ENCODE results near the gene HAUS3.
A peak's percentile ranks its signal among the peaks of the same experiment; 100 is the strongest.

The HAUS3 gene

DNA sequence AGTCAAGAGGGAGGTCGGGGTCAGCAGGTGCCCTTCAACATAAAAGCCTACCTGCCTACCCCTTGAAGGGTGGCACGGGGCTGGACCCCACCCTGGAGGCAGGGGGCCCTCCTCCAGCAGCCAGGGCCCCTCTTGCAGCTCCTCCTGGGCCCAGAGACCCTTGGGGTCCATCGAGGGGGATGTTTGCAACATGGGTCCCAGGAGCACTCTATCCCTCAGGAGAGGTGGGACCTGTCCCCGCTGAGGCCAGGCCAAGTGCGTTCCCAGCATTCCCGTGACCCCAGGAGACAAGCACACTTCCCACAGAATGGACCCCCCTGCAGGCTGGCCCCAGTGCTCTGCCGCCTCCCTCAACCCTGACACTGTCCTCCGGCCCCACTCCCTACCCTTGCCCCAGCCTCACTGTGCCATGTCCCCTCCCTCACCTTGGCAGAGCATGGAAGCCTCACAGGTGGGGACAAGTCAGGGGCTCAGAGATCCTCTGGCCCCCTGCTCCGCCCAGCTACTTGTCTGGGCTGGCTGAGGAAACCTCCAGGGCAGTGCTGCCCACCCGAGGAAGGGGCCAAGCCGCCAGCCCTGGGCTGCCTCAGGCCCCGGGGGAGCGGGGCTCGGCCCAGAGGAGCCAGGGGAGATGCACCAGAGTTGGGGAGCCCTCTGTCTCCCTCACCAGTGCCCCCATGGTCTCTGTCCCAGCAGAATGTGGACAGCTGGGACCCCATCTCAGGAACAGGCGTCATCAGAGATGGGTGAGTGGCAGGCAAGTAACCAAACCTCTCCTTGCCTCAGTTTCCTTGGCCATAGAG is 17.8 kb upstream of the HAUS3 start:
- Histone ChIP-seq H3K27me3 (ENCODE audit: control insufficient read depth, insufficient read depth, low read length) (no peaks in the 10 kb centered on the region), H3K9ac (ENCODE audit: low read depth, low read length) (peak overlapping the region; percentile 95), H3K4me2 (ENCODE audit: low read length) (peak overlapping the region; percentile 100), H3K4me3 (ENCODE audit: low read length) (peak overlapping the region; percentile 95), H3K4me1 (ENCODE audit: control insufficient read depth, insufficient read depth, low read length) (peaks cover 62% of the 10 kb centered on the region), H3K36me3 (ENCODE audit: insufficient read depth, low read length) (peaks cover 42% of the 10 kb centered on the region), H3K9me3 (replicated peaks; ENCODE audit: low read length) (no peaks in the 10 kb centered on the region)

DNA sequence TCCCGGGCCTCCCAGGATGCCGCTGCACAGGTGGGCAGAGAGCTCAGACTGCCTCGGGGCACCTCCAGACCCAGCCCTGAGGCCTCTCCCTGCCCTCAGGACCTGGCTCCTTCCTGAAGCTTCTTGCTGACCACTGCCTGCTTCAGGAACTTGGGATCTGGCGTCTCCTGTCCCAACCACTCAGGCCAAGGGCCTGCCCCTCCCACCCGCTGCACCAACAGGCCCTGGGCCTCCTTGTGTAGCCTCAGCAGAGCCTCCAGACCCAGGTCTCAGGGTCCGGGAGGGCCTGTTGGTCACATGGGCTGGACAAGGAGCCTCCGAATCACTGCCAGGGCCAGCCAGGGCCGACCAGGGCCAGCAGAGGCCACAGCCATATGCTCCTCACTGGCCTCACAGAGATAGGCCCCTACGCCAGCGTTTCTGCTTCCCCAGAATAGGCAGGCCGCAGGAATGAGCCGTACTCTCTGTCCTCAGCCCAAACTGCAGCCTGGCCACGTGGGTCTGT is 17.2 kb upstream of the HAUS3 start:
- H3K9ac ChIP-seq (ENCODE audit: low read depth, low read length) = peak overlapping the region; percentile 95
- H3K4me3 ChIP-seq (ENCODE audit: low read length) = peak overlapping the region; percentile 95
- H3K4me2 ChIP-seq (ENCODE audit: low read length) = peak overlapping the region; percentile 100
- peaks cover 62% of the 10 kb centered on the region for H3K4me1 ChIP-seq (ENCODE audit: control insufficient read depth, insufficient read depth, low read length)
- H3K9me3 ChIP-seq (replicated peaks; ENCODE audit: low read length) = no peaks in the 10 kb centered on the region
- no peaks in the 10 kb centered on the region for H3K27me3 ChIP-seq (ENCODE audit: control insufficient read depth, insufficient read depth, low read length)
- peaks cover 49% of the 10 kb centered on the region for H3K36me3 ChIP-seq (ENCODE audit: insufficient read depth, low read length)

DNA sequence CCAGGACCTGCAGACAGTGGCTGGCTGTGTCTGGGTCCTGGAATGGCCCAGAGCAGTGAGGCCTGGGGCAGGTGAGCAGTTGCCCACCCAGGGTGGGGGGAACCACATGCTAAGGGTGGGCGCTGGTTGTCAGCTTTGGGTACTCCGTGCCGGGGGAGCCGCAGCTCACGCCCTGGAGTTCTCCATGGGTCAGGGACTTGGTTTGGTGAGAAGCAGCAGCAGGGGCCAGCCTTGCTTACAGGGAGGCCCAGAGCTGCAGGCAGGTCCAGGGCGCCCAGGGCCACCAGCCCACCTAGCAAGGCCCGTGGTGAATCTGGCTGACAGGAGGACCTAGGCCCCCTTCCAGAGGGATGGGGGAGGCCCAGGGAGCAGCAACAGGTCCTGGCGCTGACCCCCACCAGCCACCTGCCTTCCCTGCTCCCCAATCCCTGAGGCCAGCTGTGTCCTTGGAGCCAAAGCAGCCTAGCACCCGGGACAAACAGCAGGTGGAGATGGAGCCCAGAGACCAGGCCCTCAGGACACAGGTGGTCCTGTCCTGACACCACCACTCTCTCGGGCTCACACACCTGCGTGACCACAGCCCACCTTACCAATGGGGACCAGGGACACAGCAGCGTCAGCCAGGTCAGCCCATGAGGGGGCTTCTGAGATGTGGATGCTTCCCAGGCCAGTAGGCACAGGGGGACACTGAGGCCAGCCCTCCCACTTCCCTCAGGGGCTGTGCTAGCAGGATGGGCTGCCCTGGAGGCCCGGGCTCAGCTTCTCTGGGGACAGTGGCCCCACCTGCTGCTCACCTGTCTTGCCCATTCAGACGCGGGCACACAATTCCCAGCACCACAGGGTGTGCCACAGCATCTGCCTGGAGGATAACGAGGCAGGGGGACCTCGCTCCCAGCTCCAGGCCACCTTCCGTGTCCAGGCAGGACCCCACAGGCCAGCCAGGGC is 16.4 kb upstream of the HAUS3 start:
- H3K4me2 ChIP-seq (ENCODE audit: low read length) = peak overlapping the region; percentile 100
- peaks cover 62% of the 10 kb centered on the region for H3K4me1 ChIP-seq (ENCODE audit: control insufficient read depth, insufficient read depth, low read length)
- H3K9me3 ChIP-seq (replicated peaks; ENCODE audit: low read length) = no peaks in the 10 kb centered on the region
- H3K27me3 ChIP-seq (ENCODE audit: control insufficient read depth, insufficient read depth, low read length) = no peaks in the 10 kb centered on the region
- peaks cover 56% of the 10 kb centered on the region for H3K36me3 ChIP-seq (ENCODE audit: insufficient read depth, low read length)
- H3K4me3 ChIP-seq (ENCODE audit: low read length) = peak overlapping the region; percentile 95
- H3K9ac ChIP-seq (ENCODE audit: low read depth, low read length) = peak overlapping the region; percentile 36

DNA sequence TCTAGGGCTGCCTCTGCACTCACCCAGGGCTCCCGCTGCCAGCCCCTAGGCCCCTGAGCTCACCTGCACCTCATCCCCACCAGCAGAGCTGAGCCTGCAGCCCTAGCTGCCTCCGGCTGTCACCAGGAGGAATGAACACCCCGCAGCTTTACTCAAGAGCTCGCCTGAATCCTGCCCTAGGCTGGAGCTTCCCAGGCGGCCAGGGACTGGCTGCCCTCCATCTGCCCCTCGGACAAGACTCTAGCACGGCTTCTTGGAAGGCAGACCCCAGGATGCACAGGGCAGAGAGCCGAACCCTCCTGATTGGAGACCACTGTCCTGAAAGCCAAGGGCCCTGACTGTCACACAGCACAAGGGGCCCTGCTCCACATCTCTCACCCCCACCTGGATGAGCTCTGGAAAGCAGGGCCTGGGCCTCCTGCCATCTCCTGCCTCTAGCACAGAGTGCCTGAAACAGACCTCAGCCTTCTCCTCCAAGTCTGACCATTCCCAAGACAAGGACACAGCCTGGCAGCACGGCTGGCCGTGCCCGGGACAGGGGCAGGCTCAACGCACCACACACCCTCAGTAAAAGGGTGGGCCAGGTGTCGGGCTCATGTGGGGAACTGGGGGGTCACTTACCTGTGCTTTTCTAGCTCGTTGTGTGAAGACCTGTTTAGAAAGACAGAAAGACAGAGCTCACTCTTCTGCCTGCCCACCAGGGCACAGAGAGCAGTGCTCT is 15.6 kb upstream of the HAUS3 start:
- Histone ChIP-seq H3K9me3 (replicated peaks; ENCODE audit: low read length) (no peaks in the 10 kb centered on the region), H3K9ac (ENCODE audit: low read depth, low read length) (peak overlapping the region; percentile 53), H3K4me2 (ENCODE audit: low read length) (peak overlapping the region; percentile 76), H3K4me1 (ENCODE audit: control insufficient read depth, insufficient read depth, low read length) (peaks cover 57% of the 10 kb centered on the region), H3K4me3 (ENCODE audit: low read length) (peak overlapping the region; percentile 55), H3K27me3 (ENCODE audit: control insufficient read depth, insufficient read depth, low read length) (no peaks in the 10 kb centered on the region), H3K36me3 (ENCODE audit: insufficient read depth, low read length) (peaks cover 63% of the 10 kb centered on the region)

DNA sequence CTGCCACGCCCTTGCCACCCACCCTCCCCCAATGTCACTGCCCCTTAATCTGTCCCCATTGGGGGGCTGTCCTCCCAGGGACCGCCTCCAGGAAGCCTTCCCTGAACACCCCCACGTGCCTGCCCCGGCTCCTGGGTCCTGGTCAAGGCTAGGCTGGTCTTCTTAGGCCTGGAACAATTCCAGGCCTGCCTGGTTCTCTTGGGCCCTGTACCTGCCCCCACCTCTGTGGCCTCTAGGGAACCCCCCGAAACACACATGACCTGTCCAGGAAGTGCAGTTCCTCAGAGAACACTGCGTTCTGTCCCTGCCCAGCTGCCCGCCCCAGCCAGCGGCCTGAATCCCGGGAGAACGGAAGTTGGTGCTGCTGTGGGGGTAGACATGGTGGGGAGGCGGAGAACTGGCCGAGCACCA is 14.9 kb upstream of the HAUS3 start:
- Histone ChIP-seq H3K9ac (ENCODE audit: low read depth, low read length) (peak overlapping the region; percentile 53), H3K27me3 (ENCODE audit: control insufficient read depth, insufficient read depth, low read length) (no peaks in the 10 kb centered on the region), H3K36me3 (ENCODE audit: insufficient read depth, low read length) (peaks cover 69% of the 10 kb centered on the region), H3K4me1 (ENCODE audit: control insufficient read depth, insufficient read depth, low read length) (peaks cover 57% of the 10 kb centered on the region), H3K9me3 (replicated peaks; ENCODE audit: low read length) (no peaks in the 10 kb centered on the region), H3K4me2 (ENCODE audit: low read length) (peak overlapping the region; percentile 76), H3K4me3 (ENCODE audit: low read length) (peak overlapping the region; percentile 55)

DNA sequence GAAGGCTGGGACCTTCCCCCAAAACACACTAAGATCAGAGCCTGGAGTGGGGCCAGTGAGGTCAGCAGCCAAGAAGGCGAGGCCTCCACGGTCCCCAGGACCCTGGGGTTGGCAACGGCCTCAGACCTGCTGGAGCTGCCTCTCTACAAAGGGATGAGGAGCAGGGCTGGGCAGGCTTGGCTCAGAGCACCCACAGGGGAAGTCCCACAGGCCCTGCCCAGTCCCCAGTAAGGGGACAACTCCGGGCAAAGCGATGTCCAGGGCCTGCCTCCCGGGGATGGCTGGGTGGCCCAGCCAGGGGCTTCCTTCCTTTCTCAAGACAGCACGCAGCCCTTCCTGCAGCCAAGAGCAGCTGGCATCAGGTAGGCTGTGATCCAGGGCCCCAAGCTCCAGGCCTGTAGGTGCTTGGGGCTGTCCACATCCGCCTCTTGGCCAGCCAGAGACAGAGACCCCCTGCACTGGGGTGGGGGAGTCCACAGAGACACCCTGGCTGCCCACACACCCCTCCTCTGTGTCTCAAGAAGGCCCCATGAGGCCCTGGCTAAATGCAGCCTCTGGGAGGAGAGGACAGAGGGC is 14.3 kb upstream of the HAUS3 start:
- Histone ChIP-seq H3K36me3 (ENCODE audit: insufficient read depth, low read length) (peaks cover 74% of the 10 kb centered on the region), H3K9ac (ENCODE audit: low read depth, low read length) (peak overlapping the region; percentile 53), H3K4me1 (ENCODE audit: control insufficient read depth, insufficient read depth, low read length) (peaks cover 57% of the 10 kb centered on the region), H3K9me3 (replicated peaks; ENCODE audit: low read length) (no peaks in the 10 kb centered on the region), H3K27me3 (ENCODE audit: control insufficient read depth, insufficient read depth, low read length) (no peaks in the 10 kb centered on the region), H3K4me2 (ENCODE audit: low read length) (peak overlapping the region; percentile 76), H3K4me3 (ENCODE audit: low read length) (peak overlapping the region; percentile 55)

DNA sequence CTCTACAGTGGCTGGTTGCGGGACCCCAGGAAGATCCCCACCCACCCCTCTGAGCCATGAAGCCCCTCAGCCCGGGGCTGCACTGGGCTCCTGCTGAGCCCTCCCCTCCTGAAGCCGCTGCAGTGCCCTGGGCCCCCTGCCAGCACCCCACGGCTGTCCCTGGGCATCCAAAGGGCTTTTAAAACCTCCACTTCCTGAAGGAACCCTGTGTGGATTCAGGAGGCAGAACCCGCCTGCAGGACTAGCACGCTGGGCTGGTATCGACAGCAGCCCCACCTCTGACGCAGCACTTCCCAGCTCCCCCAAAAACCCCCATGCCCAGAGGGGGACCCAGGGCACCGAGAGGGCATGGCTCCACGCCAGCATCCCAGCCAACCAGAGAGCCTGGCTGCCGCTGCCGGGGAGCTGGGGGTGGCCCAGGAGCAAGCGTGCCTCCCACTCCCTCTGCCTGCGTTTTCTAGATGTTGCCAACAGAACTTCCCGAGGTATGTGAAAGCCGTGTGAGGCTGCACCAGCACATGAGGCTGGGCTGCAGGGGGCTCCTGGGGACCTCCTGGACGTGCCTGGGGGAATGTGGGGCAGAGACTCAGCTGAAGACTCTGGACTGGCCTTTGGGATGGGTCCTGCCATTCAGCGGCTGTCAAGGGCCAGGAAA is 13.7 kb upstream of the HAUS3 start:
- Histone ChIP-seq H3K4me2 (ENCODE audit: low read length) (peak overlapping the region; percentile 76), H3K4me3 (ENCODE audit: low read length) (peak overlapping the region; percentile 55), H3K36me3 (ENCODE audit: insufficient read depth, low read length) (peaks cover 78% of the 10 kb centered on the region), H3K9ac (ENCODE audit: low read depth, low read length) (peak overlapping the region; percentile 53), H3K27me3 (ENCODE audit: control insufficient read depth, insufficient read depth, low read length) (no peaks in the 10 kb centered on the region), H3K9me3 (replicated peaks; ENCODE audit: low read length) (no peaks in the 10 kb centered on the region), H3K4me1 (ENCODE audit: control insufficient read depth, insufficient read depth, low read length) (peaks cover 56% of the 10 kb centered on the region)

DNA sequence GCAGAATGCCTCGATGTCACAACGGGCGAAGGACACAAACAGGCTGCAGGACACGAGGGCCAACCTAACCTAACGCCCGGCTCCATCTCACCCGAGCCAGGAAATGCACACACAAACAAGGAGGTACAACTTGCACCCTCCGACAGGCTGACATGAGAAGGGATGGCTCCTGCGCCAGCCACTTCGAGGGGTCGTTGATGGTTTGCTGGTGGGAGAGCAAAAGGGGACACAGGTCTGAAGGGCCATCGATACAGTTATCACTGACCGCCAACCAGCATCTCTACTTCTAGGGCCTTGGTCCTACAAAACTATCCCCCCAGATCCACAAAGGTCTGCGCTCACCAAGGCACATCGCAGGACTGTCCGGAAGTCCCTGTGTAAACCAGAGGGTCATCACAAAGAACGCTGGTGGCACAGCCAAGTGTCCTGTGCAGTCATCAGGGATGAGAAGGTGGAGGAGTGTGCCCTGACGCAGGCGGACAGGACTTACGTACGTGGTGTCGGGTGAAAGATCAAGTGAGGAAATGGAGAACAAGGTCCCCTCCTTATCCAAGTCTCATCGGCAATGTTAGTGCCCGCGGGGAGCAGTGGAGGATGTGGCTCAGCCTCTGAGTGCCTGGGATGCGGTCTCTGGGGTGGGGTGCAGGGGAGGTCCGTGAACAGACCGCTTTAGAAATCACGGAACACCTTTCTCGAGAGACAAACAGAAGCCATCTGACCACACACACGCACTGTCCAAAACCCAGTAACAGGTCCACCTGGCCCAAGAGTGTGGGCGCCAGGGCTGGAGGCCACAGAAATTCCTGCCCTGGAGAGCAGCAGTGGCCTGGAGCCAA is 13.0 kb upstream of the HAUS3 start:
- H3K36me3 ChIP-seq (ENCODE audit: insufficient read depth, low read length) = peaks cover 78% of the 10 kb centered on the region
- H3K4me1 ChIP-seq (ENCODE audit: control insufficient read depth, insufficient read depth, low read length) = peaks cover 48% of the 10 kb centered on the region

DNA sequence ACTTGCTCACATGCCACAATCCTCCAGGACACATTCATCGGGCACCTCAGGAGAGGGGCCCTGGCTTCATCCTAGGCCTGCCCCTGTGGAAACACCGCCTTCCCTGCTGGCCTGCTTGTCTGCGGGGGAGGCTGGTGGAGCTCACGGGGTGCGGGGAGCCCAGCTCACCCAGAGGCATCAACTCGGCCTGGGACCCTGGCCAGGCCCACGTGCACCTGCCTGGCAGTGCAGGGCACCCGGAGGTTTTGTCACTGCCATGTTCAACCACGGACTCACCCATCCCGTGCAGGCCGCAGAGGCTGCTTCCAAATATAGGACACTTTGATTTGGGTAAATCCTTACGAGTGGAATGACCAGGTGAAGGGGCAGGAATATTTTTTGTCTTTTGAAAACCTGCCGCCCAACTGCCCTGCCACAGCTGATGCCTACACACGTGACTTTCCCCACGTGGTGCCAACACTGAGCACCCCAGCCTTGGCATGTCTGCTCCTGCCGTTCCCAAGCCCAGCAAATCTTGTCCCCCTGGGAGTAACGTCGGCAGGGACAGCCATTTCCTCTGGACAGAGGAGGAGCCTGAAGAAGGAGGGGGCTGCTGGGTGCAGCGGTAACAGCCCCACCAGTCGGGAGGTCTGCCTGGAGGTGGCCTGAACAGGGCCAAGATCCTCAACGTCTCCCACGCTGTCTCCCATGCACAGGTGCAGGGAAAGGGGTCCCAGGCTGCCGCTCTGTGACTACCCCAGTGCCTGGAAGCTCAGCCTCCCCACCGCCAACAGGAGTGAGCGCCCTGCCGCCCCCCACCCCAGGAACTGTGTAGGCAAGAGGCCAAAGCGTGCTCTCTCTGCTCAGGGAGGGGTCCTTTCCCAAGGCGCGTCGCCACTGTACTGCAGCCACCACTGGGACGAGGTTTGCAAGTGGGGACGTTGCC is 11.5 kb upstream of the HAUS3 start:
- H3K4me3 ChIP-seq (ENCODE audit: low read length) = no peak overlapping the region
- H3K9me3 ChIP-seq (replicated peaks; ENCODE audit: low read length) = no peaks in the 10 kb centered on the region
- no peak overlapping the region for H3K9ac ChIP-seq (ENCODE audit: low read depth, low read length)
- H3K27me3 ChIP-seq (ENCODE audit: control insufficient read depth, insufficient read depth, low read length) = no peaks in the 10 kb centered on the region
- H3K4me2 ChIP-seq (ENCODE audit: low read length) = no peak overlapping the region
- H3K36me3 ChIP-seq (ENCODE audit: insufficient read depth, low read length) = peaks cover 84% of the 10 kb centered on the region
- H3K4me1 ChIP-seq (ENCODE audit: control insufficient read depth, insufficient read depth, low read length) = peaks cover 34% of the 10 kb centered on the region

More for the DNA sequence above, 13.0 kb upstream of the HAUS3 start:
- no peak overlapping the region for H3K9ac ChIP-seq (ENCODE audit: low read depth, low read length)
- H3K27me3 ChIP-seq (ENCODE audit: control insufficient read depth, insufficient read depth, low read length) = no peaks in the 10 kb centered on the region
- H3K4me3 ChIP-seq (ENCODE audit: low read length) = no peak overlapping the region
- H3K9me3 ChIP-seq (replicated peaks; ENCODE audit: low read length) = no peaks in the 10 kb centered on the region
- H3K4me2 ChIP-seq (ENCODE audit: low read length) = no peak overlapping the region

Measured in skeletal muscle satellite cell (primary cell).